Sigmoid colon (tissue), 4 donors: ENCODE results near the gene CCDC157.

Experiments used
- CTCF ChIP-seq, 4 experiments: fragments of 450-650 bp in 3 of 4; fragments of 200-600 bp in 1 of 4; IDR thresholded peaks; one replicate each; pipeline ENCODE4 v1.5.1; 2016 to 2019; ENCODE audit warnings: antibody characterized with exemption in 4 of 4, mild to moderate bottlenecking in 3 of 4, moderate library complexity in 2 of 4
- EP300 ChIP-seq, 4 donors: sonication (generic); formaldehyde crosslinking; IDR thresholded peaks; one replicate each; pipeline ENCODE4 v1.6.1; 2017; ENCODE audit warnings: antibody characterized with exemption in 4 of 4
- POLR2A ChIP-seq, 2 donors: fragments of 450-650 bp; IDR thresholded peaks; one replicate each; pipeline ENCODE4 v1.6.1; 2016; ENCODE audit warnings: antibody characterized with exemption in 2 of 2, mild to moderate bottlenecking in 2 of 2, moderate library complexity in 2 of 2
- POLR2AphosphoS5 ChIP-seq, 4 donors: sonication (generic); formaldehyde crosslinking; IDR thresholded peaks; one replicate each; pipeline ENCODE4 v1.6.1; 2017; ENCODE audit warnings: antibody characterized with exemption in 4 of 4

DNA sequence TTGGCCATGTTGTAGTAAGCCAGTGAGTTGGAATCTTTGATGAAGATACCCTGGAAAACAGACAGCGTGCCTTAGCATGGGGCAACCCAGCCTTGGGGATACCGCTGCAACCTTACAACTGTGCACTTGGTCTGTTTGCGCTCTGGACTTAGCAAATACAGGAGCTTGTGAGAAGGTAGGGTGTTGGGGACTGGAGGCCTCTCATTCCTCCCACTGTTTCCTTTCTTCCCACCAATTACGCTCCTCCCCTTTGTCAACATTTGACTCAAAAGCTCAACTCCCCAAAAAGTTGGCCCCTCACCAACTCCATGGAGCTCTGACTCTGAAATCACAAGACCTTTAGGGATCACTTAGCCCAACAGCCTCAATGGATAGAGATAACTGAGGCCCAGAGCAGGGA lies 22.2 kb upstream of the CCDC157 start:
- TF ChIP-seq CTCF (IDR thresholded peaks at IDR 0.05) (no peak), POLR2A (IDR thresholded peaks at IDR 0.05) (no peak), POLR2AphosphoS5 (IDR thresholded peaks at IDR 0.05) (no peak), EP300 (IDR thresholded peaks at IDR 0.05) (no peak)
